Measurements from ENCODE around the gene RPS5.
A peak's percentile ranks its signal among the peaks of the same experiment; 100 is the strongest.
"Not testable (repeated sequence)": the region's sequence is repeated elsewhere in the genome, so short reads cannot be mapped to it uniquely, and the experiment has no call there.

RPS5 gene

GRCh38 chr19:58356766-58357480, 30.1 kb upstream of the RPS5 start:
- no peak for FAIRE-seq

- FAIRE-seq, result no peak
Observed at GRCh38 chr19:58357481-58358145, 29.5 kb upstream of the RPS5 start.

- FAIRE-seq, result peak; percentile 41
Observed at GRCh38 chr19:58361900-58362271, 25.2 kb upstream of the RPS5 start.

GRCh38 chr19:58362272-58362994, 24.6 kb upstream of the RPS5 start, which contains the start of gene ZNF497:
ZNF497 (minus strand) TSS chr19:58362751; CDS start chr19:58357635, 5,116 bp downstream.
- FAIRE-seq, result peak; percentile 77

GRCh38 chr19:58364146-58364545, 22.9 kb upstream of the RPS5 start:
- FAIRE-seq, result no peak

- no peak for FAIRE-seq
Observed at GRCh38 chr19:58366585-58367430, 20.3 kb upstream of the RPS5 start.

GRCh38 chr19:58367698-58368454, 19.2 kb upstream of the RPS5 start:
- FAIRE-seq, result no peak

- no peak for FAIRE-seq
Observed at GRCh38 chr19:58368561-58369360, 18.3 kb upstream of the RPS5 start.

GRCh38 chr19:58372311-58373133, 14.5 kb upstream of the RPS5 start:
- no peak for FAIRE-seq

GRCh38 chr19:58374200-58374599, 12.9 kb upstream of the RPS5 start:
- no peak for FAIRE-seq

GRCh38 chr19:58376724-58377123, 10.3 kb upstream of the RPS5 start:
- not testable (repeated sequence) for FAIRE-seq

GRCh38 chr19:58379246-58379645, 7.8 kb upstream of the RPS5 start:
- no peak for FAIRE-seq

- no peak for FAIRE-seq
Observed at GRCh38 chr19:58380037-58380661, 6.9 kb upstream of the RPS5 start.

- FAIRE-seq, result peak; percentile 99
Observed at GRCh38 chr19:58380662-58381459, 6.2 kb upstream of the RPS5 start, which contains the start of gene ZNF837. ZNF837 (minus strand) TSS chr19:58381030; CDS start chr19:58369332, 11,698 bp downstream.

- no peak for FAIRE-seq
Observed at GRCh38 chr19:58381460-58382212, 5.4 kb upstream of the RPS5 start.

- no peak for FAIRE-seq
Observed at GRCh38 chr19:58382997-58383603, 4.0 kb upstream of the RPS5 start.

GRCh38 chr19:58385313-58385890, 1.7 kb upstream of the RPS5 start:
- FAIRE-seq, result no peak
